Pancreas (tissue), 10 donors: ENCODE data around the gene KCNH1. TPM values are rescaled to one million over a fixed set of nuclear protein-coding genes. Genes with fewer than 3 reads are reported as not detected.

Experiments
- ATAC-seq, 4 donors: fragments of 200-7000 bp; cut with Tn5 transposase; one replicate each; pipeline versions ENCODE4 v1.8.0 to v1.9.1; 2020; ENCODE audit warnings: mild to moderate bottlenecking in 4 of 4, moderate library complexity in 4 of 4
- DNase-seq, 6 donors: peaks; one replicate each; pipeline ENCODE4 v3.0.0-alpha.2; 2020
- FAIRE-seq: peaks from 2 replicates; lab custom pipeline; 2012; peaks lifted over from hg19 to GRCh38; lab: Jason Lieb, UNC
- H3K27ac ChIP-seq, 4 donors: fragments of 200-600 bp; sonication (generic); 1 replicate in 3 of 4; 2 replicates in 1 of 4; pipeline versions ENCODE4 v1.5.0 to v1.8.0; 2020
- H3K27me3 ChIP-seq, 4 donors: fragments of 200-600 bp; one replicate each; pipeline ENCODE4 v1.8.0; 2021
- H3K36me3 ChIP-seq, 3 donors: fragments of 200-600 bp; sonication (generic) in 1 of 3; one replicate each; pipeline versions ENCODE4 v1.5.0 to v1.8.0; 2020 to 2021
- H3K4me1 ChIP-seq, 3 donors: fragments of 200-600 bp; one replicate each; pipeline ENCODE4 v1.8.0; 2021
- H3K4me3 ChIP-seq, 4 donors: fragments of 200-600 bp; sonication (generic) in 2 of 4; one replicate each; pipeline versions ENCODE4 v1.5.0 to v1.8.0; 2020 to 2021
- H3K9me3 ChIP-seq, 4 donors: fragments of 200-600 bp; one replicate each; pipeline ENCODE4 v1.8.0; 2021
- WGBS, 2 donors: extraction: QIAGEN DNeasy Blood & Tissue Kit; methylation state at CpG; one replicate each; pipeline ENCODE4 v1.1.7; 2013; 5-methylcytosine and 5-hydroxymethylcytosine counted together
- intact Hi-C, 3 donors: fragments of 100-400 bp; cut with DNase I; formaldehyde crosslinking; loops; one replicate each; pipeline versions ENCODE4 v1.11.1 to v1.14.2; 2022
- polyA plus RNA-seq, 2 donors: library from polyadenylated mRNA; stranded (reverse); fragments of 200-250 nt; gene quantifications; one replicate each; pipeline ENCODE4 v1.2.3, GENCODE V29; 2013
- total RNA-seq, 6 donors: library from RNA; stranded (reverse); fragmentation: NEBNext Ultra II Directional in 4 of 6; extraction: Animal tissue kit (Norgen Biotek cat#: 25700) in 4 of 6; gene quantifications; one replicate each; pipeline versions ENCODE4 v1.2.1 to v1.2.4, GENCODE V29; 2021 to 2023
- TF ChIP-seq, protein P1 (sequence below), 4 donors: fragments of 200-600 bp; sonication (generic) in 3 of 4; IDR thresholded peaks; one replicate each; pipeline versions ENCODE4 v1.5.0 to v1.8.0; 2021; ENCODE audit warnings: antibody characterized with exemption in 4 of 4
- donor health status: healthy with polysubstance abuse.
- donor health status: DM: no; HTN: no; CAD: no; lungs with moderate emphysema.
- donor health status: DM: no; HTN: no; CAD: no.
- donor health status: control.
- donor health status: control.
- donor health status: Bipolar disorder and iron deficiency.
- donor health status: DM: yes; HTN: yes; CAD: no.
- donor health status: DM: no; HTN: no; CAD: no.
- donor health status: DM: no; HTN: no; CAD: no.
- donor health status: DM: yes; HTN: yes; CAD: no.

Gene KCNH1
- total and polyA plus RNA-seq, 8 donors, result 0.24 to 0.61 (median 0.36) TPM

DNA sequence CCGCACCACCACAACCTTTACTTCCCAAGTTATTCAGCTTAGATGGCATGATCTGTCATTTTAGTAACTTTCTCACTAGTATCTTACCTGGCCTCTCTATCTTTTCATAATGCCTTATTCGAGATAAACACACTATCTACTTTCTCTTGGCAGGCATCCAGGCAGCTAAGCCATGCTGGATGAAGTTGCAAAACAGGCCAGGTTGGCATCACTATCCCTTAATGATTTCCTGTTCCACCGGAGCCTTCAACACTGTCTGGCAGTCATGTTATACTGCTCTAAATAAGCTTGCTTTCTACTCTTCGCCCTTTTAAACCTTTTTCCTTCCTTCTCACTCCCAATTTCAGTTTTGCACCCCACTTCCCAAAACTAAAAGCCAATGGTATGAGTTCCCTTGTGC lies 12.0 kb upstream of the KCNH1 start:
- no peak for FAIRE-seq
- WGBS, 2 donors, result 20 to 27% methylated on average over 4 of the region's 4 CpGs
- intact Hi-C loops, result no loop called here
- peak in 1 of 6 donors; percentile 15 for DNase-seq
- Histone ChIP-seq H3K4me3 (no peak overlapping the region), H3K27ac (no peak overlapping the region), H3K36me3 (no peaks in the 10 kb centered on the region), H3K4me1 (no peaks in the 10 kb centered on the region), H3K27me3 (no peaks in the 10 kb centered on the region), H3K9me3 (no peaks in the 10 kb centered on the region)
- ATAC-seq, result peak in 3 of 4 donors; percentile 55 to 67 (median 59)
- TF ChIP-seq, protein P1, sequence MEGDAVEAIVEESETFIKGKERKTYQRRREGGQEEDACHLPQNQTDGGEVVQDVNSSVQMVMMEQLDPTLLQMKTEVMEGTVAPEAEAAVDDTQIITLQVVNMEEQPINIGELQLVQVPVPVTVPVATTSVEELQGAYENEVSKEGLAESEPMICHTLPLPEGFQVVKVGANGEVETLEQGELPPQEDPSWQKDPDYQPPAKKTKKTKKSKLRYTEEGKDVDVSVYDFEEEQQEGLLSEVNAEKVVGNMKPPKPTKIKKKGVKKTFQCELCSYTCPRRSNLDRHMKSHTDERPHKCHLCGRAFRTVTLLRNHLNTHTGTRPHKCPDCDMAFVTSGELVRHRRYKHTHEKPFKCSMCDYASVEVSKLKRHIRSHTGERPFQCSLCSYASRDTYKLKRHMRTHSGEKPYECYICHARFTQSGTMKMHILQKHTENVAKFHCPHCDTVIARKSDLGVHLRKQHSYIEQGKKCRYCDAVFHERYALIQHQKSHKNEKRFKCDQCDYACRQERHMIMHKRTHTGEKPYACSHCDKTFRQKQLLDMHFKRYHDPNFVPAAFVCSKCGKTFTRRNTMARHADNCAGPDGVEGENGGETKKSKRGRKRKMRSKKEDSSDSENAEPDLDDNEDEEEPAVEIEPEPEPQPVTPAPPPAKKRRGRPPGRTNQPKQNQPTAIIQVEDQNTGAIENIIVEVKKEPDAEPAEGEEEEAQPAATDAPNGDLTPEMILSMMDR (IDR thresholded peaks at IDR 0.05), result no peak

DNA sequence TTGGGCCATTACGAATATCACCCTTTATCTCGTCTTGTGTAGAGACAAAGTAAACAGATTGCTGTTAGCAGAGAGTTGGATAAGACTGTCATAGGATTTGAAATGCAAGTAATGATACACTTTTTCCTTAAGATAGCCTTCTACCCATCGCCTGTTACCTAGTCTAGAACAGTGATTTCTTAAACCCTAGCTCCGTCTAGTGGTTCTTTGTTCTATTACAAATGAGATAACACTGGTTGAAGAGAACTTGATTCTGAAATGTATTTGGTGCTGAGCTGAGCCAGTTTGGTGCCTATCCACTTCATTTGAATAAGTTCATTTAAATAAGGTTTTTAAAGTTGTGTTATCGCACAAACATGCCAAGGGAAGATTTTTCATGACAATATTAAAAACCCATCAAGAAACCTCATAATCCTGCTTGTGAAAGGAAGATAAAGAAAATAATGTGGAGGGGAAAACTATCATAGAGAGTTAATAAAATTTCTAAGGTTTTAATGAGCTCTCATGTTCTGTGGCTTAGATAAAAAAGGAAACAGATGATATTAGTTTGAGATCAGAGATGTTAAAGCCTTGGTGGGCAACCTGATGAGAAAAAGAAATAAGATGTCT lies 1.5 kb upstream of the KCNH1 start:
- TF ChIP-seq, protein P1 (IDR thresholded peaks at IDR 0.05), result peak in 2 of 4 donors; percentile 17 to 35
- whole genome bisulfite sequencing, 2 donors, result 9 to 11% methylated on average over 5 of the region's 5 CpGs
- FAIRE-seq, result peak; percentile 85

DNA sequence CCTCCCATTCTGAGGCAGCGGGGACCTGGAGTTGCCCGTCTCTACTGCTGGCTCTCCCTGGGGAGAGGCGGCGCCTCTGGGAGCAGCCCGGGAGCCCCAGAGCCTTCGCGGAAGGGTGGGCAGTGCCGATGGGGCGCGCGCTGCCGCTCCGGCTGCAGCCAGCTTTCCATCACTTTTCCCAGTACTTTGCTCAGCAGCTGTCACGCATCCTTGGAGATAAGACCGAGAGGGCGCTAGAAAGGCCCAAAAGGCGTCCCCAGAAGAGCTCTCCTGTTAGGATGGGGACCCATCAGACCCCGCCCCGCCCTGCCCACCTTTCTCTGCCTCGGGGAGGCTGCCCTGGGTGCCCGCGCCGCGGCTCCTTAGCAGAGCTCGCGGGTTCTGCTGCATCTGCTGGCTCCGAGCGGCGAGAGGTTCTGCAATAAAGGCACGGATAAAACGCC lies 534 bp downstream of the KCNH1 start:
- FAIRE-seq (no peak), DNase-seq (peak in 2 of 6 donors; percentile 56 to 64), ATAC-seq (peak in 3 of 4 donors; percentile 13 to 44 (median 27))
- intact Hi-C loops, result loop anchor here in 2 of 3 donors (10.0 kb wide), 1 partner anchor 549 kb away; no protein-coding TSS in a partner anchor
- Histone ChIP-seq H3K4me3 (peak overlapping the region; percentile 11 to 44 (median 22)), H3K27ac (no peak overlapping the region), H3K36me3 (no peaks in the 10 kb centered on the region), H3K4me1 (peaks cover 0 to 10% (median 0%) of the 10 kb centered on the region in 3 donors), H3K9me3 (no peaks in the 10 kb centered on the region), H3K27me3 (peaks cover 0 to 14% (median 0%) of the 10 kb centered on the region in 4 donors)
- WGBS, 2 donors, result 1% methylated on average over 24 to 31 of the region's 31 CpGs
- TF ChIP-seq, protein P1 (IDR thresholded peaks at IDR 0.05), result no peak

More for the DNA sequence above, 1.5 kb upstream of the KCNH1 start:
- Histone ChIP-seq H3K4me3 (no peak overlapping the region), H3K4me1 (peaks cover 0 to 10% (median 0%) of the 10 kb centered on the region in 3 donors), H3K27me3 (peaks cover 0 to 18% (median 0%) of the 10 kb centered on the region in 4 donors), H3K9me3 (no peaks in the 10 kb centered on the region), H3K27ac (no peak overlapping the region), H3K36me3 (no peaks in the 10 kb centered on the region)
- DNase-seq, result no peak
- intact Hi-C loops, result loop anchor here in 2 of 3 donors (10.0 kb wide), 1 partner anchor 551 kb away; no protein-coding TSS in a partner anchor
- ATAC-seq, result peak; percentile 30 to 71 (median 66)

DNA sequence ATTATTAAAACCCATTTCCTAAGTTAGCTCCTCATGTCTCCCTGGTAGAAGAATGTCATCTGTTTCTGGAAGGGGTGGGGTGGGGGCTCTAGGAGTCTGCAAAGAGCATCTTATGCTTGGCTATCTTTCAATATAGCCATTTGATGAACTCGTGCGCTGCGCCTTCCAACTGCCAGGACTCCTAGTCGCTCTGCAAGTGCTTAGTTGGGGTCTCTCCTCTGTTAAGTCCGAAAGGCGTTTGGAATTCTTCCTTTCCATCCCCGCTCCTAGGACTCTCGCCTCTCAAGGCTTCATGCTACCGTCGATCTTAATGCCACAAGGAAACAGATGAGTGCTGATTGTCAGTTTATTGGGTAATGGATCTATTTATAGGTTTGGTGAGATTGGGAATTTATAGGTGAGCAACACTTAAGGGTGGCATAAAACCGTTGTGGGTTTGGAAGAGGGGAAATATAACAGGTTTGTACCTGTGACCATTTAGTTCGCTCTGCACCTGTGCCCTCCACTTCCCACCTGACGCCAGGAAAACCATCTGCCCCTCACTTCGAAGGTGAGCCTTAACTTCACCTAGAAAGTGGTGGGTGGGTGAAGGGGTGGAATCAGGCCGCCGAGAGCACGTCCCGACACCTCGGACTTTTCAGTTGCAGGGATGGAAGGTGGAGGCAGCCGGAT lies 1.1 kb downstream of the KCNH1 start:
- Histone ChIP-seq H3K36me3 (no peaks in the 10 kb centered on the region), H3K27ac (no peak overlapping the region), H3K4me1 (peaks cover 0 to 10% (median 0%) of the 10 kb centered on the region in 3 donors), H3K9me3 (no peaks in the 10 kb centered on the region), H3K27me3 (peaks cover 0 to 14% (median 0%) of the 10 kb centered on the region in 4 donors), H3K4me3 (peak overlapping the region in 1 of 4 donors; percentile 30)
- TF ChIP-seq, protein P1 (IDR thresholded peaks at IDR 0.05), result no peak
- DNase-seq, result no peak
- intact Hi-C loops, result loop anchor here in 2 of 3 donors (10.0 kb wide), 1 partner anchor 548 kb away; no protein-coding TSS in a partner anchor
- FAIRE-seq, result no peak
- ATAC-seq, result no peak
- WGBS, 2 donors, result 16 to 19% methylated on average over 20 of the region's 20 CpGs
